Fibroblast of skin of abdomen (primary cell): ENCODE data around the gene ASXL1.
"Not testable (repeated sequence)": the region's sequence is repeated elsewhere in the genome, so short reads cannot be mapped to it uniquely, and the experiment has no call there.

Source experiments
- DNase-seq: peaks from one replicate; pipeline ENCODE4 v3.0.0-alpha.2; 2013

Gene ASXL1

GRCh38 chr20:32363492-32363891, 5.4 kb downstream of the ASXL1 start:
- DNase-seq = no peak

- DNase-seq = no peak
These were observed 6.5 kb downstream of the ASXL1 start for GRCh38 chr20:32364554-32365208.

- DNase-seq = no peak
These were observed 7.4 kb downstream of the ASXL1 start for GRCh38 chr20:32365564-32365963.

GRCh38 chr20:32366380-32366779, 8.2 kb downstream of the ASXL1 start:
- DNase-seq = no peak

DNA sequence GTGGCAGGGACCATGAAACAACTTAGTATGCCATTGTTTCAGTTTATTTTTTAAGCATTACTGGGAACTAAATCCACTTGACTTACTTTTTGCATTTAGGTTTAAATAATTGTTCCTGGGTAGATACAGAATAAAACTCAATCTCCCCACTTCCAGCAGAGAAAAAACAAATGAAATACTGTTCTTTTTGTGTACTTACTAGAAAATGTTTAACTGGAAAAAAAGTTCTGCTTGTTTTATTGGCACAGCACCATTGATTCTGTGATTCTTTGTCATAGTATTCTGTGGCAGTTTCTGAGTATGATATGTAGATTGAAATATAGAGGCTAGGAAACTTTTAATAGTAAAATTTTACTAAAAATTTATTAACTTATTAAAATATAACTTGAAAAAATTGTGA, 10.2 kb downstream of the ASXL1 start:
- DNase-seq = no peak

DNA sequence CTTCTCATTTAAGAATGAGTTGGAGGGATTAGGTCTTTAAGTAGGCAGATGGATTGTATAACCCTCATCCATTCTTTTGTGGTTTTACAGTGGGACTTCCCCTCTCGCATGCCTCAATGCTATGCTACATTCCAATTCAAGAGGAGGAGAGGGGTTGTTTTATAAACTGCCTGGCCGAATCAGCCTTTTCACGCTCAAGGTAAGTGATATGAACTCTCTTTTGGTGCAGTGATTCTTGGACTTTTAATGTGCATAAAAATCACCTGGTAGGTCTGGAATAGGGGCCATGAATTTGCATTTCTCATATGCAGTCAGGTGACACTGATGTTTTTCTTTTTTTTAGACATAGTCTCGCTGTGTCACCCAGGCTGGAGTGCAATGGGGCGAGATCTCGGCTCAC, 10.8 kb downstream of the ASXL1 start:
- DNase-seq = peak; percentile 67

GRCh38 chr20:32370897-32371296, 12.8 kb downstream of the ASXL1 start:
- no peak for DNase-seq

DNA sequence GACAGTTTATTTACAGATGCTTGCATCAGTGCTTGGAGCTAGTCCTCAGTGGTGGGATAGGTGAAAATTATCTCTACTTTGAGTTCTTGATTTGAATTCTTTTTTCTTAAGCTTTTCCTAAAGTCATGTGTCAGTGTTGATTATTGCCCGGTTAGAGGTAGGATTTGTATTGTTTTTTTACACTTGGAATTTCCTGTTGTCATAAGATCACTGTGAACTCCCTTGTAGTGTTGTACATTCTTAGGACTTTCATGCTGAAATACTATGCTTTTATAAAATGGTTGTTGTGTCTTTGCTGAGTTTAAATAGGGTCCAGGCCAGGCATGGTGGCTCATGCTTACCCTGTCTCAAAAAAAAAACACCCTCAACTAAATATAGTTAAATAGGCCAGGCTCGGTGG, 20.3 kb downstream of the ASXL1 start:
- no peak for DNase-seq

GRCh38 chr20:32380037-32380436, 21.9 kb downstream of the ASXL1 start:
- DNase-seq = not testable (repeated sequence)

DNA sequence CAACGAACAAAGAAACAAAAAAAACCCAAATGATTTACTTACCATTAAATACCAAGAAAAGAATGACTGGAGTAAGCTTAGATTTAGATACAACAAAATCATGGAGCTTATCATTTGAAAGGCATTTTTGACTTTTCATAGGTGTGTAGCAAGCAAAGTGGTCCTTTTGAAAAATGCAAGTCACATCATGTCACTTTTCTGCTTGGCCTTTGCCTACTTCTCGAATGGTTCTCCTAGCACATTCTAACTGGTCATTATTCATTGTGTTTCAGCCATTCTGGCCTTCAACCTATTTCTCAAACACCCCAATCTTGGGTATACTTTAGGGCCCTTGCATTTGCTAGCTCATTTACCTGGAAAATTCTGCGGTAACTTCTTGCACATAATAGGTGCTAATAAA, 22.6 kb downstream of the ASXL1 start:
- no peak for DNase-seq

DNA sequence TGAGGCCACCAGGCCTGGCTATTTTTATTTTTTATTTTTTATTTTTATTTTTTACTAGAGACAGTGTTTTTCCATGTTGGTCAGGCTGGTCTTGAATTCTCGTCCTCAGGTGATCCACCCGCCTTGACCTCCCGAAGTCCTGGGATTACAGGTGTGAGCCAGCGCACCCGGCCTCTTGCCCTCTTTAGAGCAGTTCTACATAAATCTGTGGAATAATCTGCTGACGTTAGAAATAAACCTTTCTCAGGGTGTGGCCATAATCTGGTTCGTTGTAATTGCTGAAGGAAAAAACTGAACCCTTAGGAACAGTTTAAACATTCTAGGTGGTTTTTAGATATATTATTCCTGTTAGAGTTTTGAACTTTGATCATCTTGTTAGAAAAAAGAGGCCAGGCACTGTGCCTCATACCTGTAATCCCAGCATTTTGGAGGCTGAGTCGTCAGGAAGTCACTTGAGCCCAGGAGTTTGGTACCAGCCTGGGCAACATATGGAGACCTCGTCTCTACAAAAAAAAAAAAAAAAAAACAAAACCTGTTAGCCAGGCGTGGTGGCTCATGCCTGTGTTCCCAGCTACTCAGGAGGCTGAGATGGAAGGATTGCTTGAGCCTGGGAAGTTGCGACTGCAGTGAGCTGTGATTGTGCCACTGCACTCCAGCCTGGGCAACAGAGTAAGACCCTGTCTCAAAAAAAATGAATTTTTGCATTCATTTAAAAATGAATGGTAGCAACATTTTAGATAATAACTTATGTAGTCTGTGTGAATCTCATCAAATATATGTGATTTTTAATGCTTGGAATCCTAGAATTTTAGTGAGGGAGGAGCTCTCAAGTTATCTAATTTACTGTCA, 24.2 kb downstream of the ASXL1 start:
- DNase-seq = no peak

DNA sequence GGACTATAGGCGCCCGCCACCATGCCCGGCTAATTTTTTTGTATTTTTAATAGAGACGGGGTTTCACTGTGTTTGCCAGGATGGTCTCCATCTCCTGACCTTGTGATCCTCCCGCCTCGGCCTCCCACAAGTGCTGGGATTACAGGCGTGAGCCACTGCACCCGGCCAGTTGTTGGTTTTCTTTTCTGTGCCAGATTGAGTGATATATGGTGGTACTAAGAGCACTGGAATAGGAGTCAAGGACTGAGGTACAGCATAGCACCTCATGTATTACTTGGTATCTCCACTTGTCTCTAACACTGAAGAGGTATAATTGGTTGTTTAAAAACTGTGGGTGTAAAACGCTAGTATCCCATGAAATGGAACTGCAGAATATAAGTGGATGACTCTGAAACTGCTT, 25.3 kb downstream of the ASXL1 start:
- not testable (repeated sequence) for DNase-seq

- no peak for DNase-seq
These were observed 27.4 kb downstream of the ASXL1 start for GRCh38 chr20:32385541-32385940.

DNA sequence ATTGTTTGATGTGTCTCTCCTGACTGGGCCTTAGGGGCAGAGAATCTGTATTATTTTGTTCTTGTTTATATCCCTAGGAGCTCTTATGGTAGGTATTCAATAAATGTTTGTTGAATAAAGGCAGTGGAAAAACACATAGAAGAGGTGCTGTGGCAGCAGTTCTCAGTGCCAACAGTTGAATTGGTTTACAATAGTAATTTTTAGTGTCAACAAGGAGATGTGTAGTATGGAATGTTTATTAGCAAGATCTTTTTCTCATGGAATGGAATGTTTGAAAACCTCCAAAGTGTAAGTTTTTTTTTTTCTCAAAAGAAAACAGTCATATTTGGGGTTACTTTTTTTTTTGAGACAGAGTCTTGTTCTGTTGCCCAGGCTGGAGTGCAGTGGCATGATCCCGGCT, 28.0 kb downstream of the ASXL1 start:
- DNase-seq = peak; percentile 2

- peak; percentile 37 for DNase-seq
These were observed 29.1 kb downstream of the ASXL1 start for GRCh38 chr20:32387252-32387651.

DNA sequence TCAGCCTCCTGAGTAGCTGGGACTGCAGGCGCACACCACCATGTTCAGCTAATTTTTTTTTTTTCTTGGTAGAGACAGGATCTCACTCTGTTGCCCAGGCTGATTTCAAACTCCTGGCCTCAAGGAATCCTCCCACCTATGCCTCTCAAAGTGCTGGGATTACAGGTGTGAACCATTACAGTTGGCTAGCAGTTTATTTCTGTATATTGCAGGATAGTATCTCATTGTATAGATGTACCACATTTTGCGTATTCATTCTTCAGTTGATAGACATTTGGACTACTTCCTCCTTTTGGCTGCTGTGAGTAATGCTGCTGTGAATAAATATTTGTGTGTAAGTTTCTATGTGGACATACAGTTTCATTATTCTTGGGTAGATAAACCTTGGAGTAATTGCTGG, 32.9 kb downstream of the ASXL1 start:
- no peak for DNase-seq

DNA sequence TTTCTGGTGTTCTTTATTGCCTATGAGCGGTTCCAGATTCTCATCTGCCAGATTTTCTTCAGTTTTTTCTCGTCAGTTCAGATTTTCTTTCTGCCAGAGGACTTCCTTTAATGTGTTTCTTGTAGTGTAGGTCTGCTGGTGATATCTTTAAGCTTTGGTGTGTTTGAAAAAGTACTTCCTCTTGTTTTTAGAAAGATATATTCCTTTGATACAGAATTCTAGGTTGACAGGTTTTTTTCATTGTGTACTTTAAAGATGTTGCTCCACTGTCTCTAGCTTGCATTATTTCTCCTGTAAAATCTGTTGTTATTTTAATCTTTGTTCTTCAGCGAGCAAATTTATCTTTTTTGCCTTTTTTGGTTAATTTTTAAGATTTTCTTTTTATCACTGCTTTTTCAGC, 36.9 kb downstream of the ASXL1 start:
- DNase-seq = no peak

DNA sequence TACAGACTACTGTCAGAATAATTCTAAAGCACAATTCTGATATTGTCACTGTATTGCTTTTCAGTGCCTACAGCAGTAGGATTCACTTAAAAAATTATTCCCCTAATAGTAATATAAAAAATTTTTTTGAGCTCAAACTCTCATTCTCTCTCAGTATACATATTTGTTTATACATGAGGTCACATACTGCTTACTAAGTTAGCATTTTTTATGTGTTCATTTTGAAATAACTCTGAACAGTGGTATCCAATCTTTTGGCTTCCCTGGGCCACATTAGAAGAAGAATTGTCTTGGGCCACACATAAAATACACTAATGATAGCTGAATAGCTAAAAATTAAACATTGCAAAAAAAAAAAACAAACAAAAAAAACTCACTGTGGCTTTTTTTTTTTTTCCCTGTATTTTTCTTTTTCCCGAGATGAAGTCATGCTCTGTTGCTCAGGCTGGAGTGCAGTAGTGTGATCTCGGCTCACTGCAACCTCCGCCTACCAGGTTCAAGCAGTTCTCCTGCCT, 38.6 kb downstream of the ASXL1 start:
- no peak for DNase-seq

DNA sequence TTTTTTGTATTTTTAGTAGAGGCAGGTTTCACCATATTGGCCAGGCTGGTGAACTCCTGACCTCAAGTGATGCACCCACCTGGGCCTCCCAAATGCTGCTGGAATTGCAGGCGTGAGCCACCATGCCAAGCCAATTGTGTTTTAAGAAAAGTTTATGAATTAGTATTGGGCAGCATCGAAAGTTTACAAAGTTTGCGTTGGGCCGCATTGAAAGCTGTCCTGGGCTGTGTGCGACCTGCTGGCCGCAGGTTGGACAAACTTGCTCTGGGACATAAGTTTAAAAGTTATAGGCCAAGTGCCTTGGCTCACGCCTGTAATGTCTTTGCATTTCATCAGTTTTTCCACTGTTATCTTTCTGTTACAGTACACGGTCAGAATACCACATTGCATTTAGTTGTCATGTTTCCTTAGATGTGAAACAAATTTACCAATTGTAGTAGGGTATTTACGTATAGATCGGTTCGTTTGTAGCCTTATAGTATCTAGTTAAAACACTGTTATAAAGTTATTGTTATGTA, 39.5 kb downstream of the ASXL1 start:
- no peak for DNase-seq

DNA sequence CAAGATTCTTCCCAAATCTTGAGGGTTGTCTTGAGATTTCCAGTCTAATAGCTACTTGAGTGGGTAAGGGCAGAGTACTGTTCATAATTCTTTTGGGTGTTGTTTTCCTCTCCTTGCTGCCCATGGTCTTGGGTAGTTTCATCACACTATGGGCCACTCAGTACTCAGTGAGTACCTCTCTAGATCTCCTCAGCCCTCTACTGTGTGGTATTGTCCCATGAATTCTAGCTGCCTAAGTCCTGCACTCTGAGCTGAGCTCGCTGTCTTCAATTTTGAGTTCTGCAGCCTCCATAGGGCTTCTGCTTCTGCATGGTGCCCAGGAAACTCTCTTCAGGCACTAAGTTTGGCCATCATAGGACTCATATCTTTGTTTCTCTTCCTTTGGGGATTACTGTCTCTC, 42.3 kb downstream of the ASXL1 start:
- DNase-seq = no peak

DNA sequence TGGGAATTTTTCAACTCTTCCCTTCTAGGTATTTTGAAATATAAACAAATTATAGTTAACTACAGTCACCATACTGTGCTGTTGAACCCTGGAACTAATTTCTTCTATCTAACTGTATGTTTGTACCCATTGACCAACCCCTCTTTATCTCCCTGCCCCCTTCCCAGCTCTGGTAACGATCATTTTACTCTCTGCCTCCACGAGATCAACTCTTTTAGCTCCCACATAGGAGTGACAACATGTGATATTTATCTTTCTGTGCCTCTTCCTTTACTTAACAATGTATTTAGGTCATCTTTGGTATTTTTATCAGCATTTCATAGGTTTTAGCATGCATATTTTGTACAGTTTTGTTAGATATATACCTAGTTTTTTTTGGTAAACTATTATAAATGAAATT, 45.9 kb downstream of the ASXL1 start:
- DNase-seq = no peak

DNA sequence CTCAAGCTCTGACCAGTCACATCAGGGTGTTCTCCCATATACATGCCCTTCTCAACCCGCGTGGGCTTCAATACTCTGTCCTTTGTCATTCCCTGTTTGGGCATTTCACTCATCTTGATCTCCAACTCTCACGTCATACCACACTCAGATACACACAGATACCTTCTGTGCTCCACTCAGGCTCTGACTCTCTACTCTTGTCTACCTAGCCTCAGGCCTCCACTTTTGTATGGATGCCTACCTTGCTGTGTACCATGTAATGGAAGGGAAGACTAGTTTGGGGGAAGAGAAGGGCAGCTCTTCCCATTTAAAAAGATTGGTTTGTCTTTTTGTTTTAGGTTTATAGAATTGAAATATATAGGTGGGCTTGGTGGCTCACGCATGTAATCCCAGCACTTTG, 48.6 kb downstream of the ASXL1 start:
- no peak for DNase-seq

DNA sequence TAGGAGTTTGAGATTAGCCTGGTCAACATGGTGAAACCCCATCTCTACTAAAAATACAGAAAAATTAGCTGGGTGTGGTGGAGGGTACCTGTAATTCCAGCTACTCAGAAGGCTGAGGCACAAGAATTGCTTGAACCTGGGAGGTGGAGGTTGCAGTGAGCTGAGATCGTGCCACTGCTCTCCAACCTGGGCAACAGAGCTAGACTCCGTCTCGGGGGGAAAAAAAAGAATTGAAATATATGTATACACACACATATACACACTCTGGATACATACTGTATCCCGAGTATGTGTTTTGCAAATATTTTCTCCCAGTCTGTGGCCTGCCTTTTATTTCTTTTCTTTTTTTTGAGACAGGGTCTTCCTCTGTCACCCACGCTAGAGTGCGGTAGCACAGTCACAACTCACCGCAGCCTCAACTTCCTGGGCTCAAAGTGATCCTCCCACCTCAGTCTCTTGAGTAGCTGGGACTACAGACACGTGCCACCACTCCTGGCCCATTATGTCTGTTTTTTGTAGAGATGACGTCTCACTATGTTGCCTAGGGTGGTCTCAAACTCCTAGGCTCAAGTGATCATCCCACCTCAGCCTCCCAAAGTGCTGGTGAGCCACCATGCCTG, 49.1 kb downstream of the ASXL1 start:
- not testable (repeated sequence) for DNase-seq
